Measurements from ENCODE around the gene CFAP107. TPM values are rescaled to one million over a fixed set of nuclear protein-coding genes. Genes with fewer than 3 reads are reported as not detected.

Gene CFAP107
- total RNA-seq, 1 experiment from 2014 or later: not detected

DNA sequence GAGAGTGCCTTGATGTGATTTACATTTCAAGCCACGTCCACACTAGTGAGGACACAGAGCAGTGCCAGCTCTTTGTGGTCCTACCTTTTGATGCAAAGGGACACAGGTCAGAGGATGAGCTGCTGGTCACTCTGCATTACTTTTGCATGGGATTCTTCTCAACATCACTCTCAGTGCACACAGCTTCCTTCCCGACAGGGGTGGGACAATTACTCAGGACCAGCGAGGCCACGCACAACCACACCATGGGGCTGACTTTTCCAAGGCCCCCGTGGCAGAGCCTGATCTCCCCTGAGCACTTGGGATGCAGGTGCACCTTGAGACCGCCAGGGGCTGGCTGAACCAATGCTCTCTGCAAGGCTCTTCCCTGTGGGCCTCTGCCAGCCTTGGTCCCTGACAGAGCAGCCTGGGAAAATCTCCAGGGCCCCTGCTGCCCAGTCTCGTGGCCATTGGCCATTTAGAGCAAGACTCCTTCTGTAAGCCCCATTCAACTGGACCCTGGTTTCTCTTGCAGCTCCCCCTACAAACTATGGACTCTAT, 14.3 kb downstream of the CFAP107 start:
- H3K36me3 Mint-ChIP-seq: no peaks in the 10 kb centered on the region
- H3K27ac Mint-ChIP-seq: no peak overlapping the region
- peaks cover 18% of the 10 kb centered on the region for H3K4me1 Mint-ChIP-seq
- no peak overlapping the region for H3K4me3 Mint-ChIP-seq
- ChIA-PET POLR2A (no interaction called here), CTCF (interaction anchor here (0.6 to 1.1 kb wide), 5 partner anchors 10 to 496 kb away, joined by 3 to 7 read pairs (median 3); no protein-coding TSS in a partner anchor)
- no peaks in the 10 kb centered on the region for H3K9me3 Mint-ChIP-seq
- 0 out of 2 replicates have a peak, but pooled peaks have one; percentile 15 for TF ChIP-seq FOXP1 (CRISPR knock-in tag; IDR thresholded peaks at IDR 0.05; ENCODE audit: borderline replicate concordance)
- TF ChIP-seq, protein P1, sequence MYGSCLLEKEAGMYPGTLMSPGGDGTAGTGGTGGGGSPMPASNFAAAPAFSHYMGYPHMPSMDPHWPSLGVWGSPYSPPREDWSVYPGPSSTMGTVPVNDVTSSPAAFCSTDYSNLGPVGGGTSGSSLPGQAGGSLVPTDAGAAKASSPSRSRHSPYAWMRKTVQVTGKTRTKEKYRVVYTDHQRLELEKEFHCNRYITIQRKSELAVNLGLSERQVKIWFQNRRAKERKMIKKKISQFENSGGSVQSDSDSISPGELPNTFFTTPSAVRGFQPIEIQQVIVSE (CRISPR knock-in tag; IDR thresholded peaks at IDR 0.05; ENCODE audit: borderline replicate concordance): no peak
- TF ChIP-seq, protein P2, sequence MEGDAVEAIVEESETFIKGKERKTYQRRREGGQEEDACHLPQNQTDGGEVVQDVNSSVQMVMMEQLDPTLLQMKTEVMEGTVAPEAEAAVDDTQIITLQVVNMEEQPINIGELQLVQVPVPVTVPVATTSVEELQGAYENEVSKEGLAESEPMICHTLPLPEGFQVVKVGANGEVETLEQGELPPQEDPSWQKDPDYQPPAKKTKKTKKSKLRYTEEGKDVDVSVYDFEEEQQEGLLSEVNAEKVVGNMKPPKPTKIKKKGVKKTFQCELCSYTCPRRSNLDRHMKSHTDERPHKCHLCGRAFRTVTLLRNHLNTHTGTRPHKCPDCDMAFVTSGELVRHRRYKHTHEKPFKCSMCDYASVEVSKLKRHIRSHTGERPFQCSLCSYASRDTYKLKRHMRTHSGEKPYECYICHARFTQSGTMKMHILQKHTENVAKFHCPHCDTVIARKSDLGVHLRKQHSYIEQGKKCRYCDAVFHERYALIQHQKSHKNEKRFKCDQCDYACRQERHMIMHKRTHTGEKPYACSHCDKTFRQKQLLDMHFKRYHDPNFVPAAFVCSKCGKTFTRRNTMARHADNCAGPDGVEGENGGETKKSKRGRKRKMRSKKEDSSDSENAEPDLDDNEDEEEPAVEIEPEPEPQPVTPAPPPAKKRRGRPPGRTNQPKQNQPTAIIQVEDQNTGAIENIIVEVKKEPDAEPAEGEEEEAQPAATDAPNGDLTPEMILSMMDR (IDR thresholded peaks at IDR 0.05): peak; percentile 61
- TF ChIP-seq ZNF138 (CRISPR knock-in tag; conservative IDR thresholded peaks at IDR 0.05): no peak
- ATAC-seq (peak; percentile 93), DNase-seq (ENCODE audit: low spot score) (peak; percentile 57)
- no peaks in the 10 kb centered on the region; the same call in 1 of the 2 replicates for H3K27me3 Mint-ChIP-seq (ENCODE audit: low read depth)

DNA sequence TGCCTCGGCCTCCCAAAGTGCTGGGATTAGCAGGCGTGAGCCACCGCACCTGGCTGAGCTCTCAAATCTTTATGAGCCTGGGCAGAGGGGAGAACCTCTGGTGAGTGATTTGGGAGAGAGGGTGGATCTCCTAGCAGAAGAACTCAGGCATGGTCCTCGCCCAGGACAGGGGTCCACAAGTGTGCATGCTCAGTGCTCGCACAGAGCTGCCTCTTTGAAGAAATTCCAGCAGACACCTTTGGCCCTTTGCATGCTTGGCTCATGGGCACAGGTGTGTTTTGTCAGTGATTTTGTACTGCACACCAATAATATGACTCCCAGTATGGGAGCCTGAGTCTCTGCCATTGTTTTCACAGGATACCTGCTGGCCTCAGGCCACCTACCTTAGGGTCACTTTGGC, 15.8 kb downstream of the CFAP107 start:
- Mint-ChIP-seq H3K27me3 (ENCODE audit: low read depth) (no peaks in the 10 kb centered on the region; the same call in 1 of the 2 replicates), H3K27ac (no peak overlapping the region), H3K36me3 (no peaks in the 10 kb centered on the region), H3K4me1 (peaks cover 14% of the 10 kb centered on the region), H3K4me3 (no peak overlapping the region), H3K9me3 (no peaks in the 10 kb centered on the region)
- TF ChIP-seq, protein P3, sequence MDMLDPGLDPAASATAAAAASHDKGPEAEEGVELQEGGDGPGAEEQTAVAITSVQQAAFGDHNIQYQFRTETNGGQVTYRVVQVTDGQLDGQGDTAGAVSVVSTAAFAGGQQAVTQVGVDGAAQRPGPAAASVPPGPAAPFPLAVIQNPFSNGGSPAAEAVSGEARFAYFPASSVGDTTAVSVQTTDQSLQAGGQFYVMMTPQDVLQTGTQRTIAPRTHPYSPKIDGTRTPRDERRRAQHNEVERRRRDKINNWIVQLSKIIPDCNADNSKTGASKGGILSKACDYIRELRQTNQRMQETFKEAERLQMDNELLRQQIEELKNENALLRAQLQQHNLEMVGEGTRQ (CRISPR knock-in tag; IDR thresholded peaks at IDR 0.05): no peak
- TF ChIP-seq ZNF671 (CRISPR knock-in tag; IDR thresholded peaks at IDR 0.05) (no peak), ZNF512 (CRISPR knock-in tag; IDR thresholded peaks at IDR 0.05; ENCODE audit: borderline replicate concordance) (no peak), FOXP4 (CRISPR knock-in tag; IDR thresholded peaks at IDR 0.05) (no peak), MXD4 (CRISPR knock-in tag; IDR thresholded peaks at IDR 0.05; ENCODE audit: borderline replicate concordance) (no peak), MAX (CRISPR knock-in tag; IDR thresholded peaks at IDR 0.05) (no peak), ZBTB43 (CRISPR knock-in tag; IDR thresholded peaks at IDR 0.05) (no peak)
- TF ChIP-seq, protein P4, sequence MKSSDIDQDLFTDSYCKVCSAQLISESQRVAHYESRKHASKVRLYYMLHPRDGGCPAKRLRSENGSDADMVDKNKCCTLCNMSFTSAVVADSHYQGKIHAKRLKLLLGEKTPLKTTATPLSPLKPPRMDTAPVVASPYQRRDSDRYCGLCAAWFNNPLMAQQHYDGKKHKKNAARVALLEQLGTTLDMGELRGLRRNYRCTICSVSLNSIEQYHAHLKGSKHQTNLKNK (CRISPR knock-in tag; IDR thresholded peaks at IDR 0.05): no peak
- TF ChIP-seq, protein P5, sequence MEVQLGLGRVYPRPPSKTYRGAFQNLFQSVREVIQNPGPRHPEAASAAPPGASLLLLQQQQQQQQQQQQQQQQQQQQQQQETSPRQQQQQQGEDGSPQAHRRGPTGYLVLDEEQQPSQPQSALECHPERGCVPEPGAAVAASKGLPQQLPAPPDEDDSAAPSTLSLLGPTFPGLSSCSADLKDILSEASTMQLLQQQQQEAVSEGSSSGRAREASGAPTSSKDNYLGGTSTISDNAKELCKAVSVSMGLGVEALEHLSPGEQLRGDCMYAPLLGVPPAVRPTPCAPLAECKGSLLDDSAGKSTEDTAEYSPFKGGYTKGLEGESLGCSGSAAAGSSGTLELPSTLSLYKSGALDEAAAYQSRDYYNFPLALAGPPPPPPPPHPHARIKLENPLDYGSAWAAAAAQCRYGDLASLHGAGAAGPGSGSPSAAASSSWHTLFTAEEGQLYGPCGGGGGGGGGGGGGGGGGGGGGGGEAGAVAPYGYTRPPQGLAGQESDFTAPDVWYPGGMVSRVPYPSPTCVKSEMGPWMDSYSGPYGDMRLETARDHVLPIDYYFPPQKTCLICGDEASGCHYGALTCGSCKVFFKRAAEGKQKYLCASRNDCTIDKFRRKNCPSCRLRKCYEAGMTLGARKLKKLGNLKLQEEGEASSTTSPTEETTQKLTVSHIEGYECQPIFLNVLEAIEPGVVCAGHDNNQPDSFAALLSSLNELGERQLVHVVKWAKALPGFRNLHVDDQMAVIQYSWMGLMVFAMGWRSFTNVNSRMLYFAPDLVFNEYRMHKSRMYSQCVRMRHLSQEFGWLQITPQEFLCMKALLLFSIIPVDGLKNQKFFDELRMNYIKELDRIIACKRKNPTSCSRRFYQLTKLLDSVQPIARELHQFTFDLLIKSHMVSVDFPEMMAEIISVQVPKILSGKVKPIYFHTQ (CRISPR knock-in tag; IDR thresholded peaks at IDR 0.05): no peak
- ChIA-PET CTCF (interaction anchor here (1.0 to 1.1 kb wide), 2 partner anchors 383 to 497 kb away, joined by 3 to 5 read pairs; no protein-coding TSS in a partner anchor), POLR2A (no interaction called here)
- ATAC-seq: no peak
- no peak for DNase-seq (ENCODE audit: low spot score)

Data from WTC11 (cell line).